GM11168 (cell line): ENCODE measurements around the gene GAN.
"Not testable (repeated sequence)": the region's sequence is repeated elsewhere in the genome, so short reads cannot be mapped to it uniquely, and the experiment has no call there.

Source experiments
- in situ Hi-C: fragments of 300-500 bp; cut with MboI; formaldehyde crosslinking; loops from one replicate; pipeline ENCODE4 v1.12.0; 2022; ENCODE audit warnings: low sequenced_read_pairs; ENCODE audit not compliant: unreplicated experiment

GAN gene

GRCh38 chr16:81345172-81345571, 30.4 kb downstream of the GAN start:
- in situ Hi-C loops = not testable (repeated sequence)

DNA sequence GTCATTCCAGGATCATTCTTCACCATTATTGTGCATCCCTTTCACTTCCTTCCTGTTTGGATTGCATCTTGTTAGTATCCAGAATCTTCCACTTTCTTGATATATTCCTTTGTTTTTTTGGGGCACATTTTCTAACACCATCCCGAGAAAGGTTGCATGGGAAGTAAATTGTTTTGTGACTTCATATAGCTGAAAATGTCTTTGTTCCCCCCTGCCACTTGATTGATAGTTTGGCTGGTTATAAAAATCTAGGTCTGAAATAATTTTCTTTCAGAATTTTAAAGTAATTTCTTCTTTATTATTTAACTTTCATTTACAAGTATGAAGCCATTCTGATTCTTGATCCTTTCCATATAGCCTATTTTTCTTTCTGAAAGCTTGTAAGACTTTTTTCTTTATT, 32.7 kb downstream of the GAN start:
- in situ Hi-C loops = no loop called here

DNA sequence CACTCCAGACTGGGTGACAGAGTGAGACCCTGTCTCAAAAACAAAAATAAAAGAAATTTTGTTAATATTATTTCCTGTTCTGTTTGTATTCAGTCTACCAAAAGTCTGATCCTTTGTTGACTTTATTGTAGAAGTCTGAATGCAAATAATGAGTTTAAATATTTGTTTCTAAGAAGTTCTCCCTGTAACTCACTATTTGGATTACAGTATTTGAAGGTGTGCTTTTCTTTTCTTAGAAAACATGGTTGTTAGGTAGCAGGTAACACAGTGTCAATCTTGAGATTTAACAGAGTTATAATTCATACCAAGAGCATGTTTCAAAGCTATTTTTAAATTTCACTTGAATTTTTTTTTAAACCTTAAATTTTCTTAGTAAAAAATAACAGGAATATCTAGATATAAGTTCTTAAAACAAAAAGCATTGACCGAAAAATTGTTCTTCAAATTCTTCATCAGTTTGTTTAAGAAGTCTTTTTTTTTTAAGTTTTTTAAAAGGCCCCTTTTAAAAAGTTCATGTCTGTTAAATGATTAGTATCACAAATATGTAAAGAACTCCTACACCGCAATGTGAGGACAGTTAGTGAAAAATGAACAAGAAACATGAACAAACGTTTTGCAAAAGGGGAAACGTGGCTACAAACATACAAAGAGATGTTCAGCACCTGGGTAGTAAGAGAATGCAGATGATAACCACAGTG, 35.0 kb downstream of the GAN start:
- in situ Hi-C loops = no loop called here

- in situ Hi-C loops = no loop called here
Observed at GRCh38 chr16:81350306-81350615, 35.5 kb downstream of the GAN start.

DNA sequence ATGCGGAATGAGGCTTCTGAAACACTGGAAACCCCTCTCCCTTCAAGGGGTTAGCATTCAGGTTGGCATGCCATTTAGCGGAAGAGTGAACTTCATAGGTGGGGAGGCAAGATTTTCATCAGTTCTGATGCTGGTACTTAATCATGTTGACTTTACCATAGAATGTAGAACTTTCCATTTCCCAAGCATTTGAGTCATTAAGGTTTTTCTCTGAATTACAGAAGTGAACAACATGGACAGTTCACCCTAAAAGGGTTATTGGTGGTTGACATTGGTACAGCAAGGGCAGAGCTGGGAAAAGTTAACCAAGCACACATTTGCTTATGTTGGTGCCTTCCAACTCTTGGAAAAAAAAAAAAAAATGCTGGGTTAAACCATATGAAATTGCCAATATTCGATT, 39.1 kb downstream of the GAN start:
- in situ Hi-C loops = no loop called here

GRCh38 chr16:81357711-81358260, 43.0 kb downstream of the GAN start:
- in situ Hi-C loops = no loop called here

- in situ Hi-C loops = no loop called here
Observed at GRCh38 chr16:81358860-81359259, 44.1 kb downstream of the GAN start.

DNA sequence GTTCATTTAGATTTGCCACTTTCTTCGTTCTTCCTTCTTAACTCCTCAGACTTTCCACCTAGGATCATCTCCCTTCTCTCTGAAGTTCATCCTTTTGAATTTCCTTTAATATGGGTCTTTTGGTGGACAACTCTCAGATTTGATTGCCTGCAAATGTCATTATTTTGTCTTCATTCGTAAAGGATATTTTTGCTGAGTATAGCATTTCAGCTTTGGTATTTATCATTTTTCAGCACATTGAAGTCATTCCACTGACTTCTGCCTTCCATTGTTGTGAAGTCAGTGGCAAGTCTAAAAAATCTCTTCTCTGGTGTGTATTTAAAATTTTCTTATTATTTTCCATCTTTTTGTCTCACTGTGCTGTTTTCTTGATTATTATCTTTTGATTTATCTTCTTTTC, 45.4 kb downstream of the GAN start:
- in situ Hi-C loops = no loop called here

DNA sequence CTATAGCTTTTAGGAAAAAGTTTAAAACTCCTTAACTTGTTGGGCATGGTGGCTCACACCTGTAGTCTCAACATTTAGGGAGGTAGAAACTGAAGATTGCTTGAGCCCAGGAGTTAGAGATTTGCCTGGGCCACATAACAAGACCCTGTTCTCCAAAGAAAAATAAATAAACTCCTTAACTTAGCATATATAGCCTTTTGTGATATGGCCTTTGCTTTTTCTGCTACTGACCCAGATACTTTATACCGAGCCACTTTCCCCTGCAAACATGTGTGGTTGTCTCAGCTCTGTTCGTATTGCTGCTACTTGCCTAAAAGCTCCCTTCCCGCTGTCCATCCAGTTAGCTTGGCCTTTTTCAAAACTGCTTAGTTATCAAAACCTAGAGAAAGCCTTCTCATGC, 51.0 kb downstream of the GAN start:
- in situ Hi-C loops = no loop called here

GRCh38 chr16:81366316-81366932, 51.7 kb downstream of the GAN start:
- in situ Hi-C loops = no loop called here

- in situ Hi-C loops = no loop called here
Observed at GRCh38 chr16:81367821-81368220, 53.1 kb downstream of the GAN start.

DNA sequence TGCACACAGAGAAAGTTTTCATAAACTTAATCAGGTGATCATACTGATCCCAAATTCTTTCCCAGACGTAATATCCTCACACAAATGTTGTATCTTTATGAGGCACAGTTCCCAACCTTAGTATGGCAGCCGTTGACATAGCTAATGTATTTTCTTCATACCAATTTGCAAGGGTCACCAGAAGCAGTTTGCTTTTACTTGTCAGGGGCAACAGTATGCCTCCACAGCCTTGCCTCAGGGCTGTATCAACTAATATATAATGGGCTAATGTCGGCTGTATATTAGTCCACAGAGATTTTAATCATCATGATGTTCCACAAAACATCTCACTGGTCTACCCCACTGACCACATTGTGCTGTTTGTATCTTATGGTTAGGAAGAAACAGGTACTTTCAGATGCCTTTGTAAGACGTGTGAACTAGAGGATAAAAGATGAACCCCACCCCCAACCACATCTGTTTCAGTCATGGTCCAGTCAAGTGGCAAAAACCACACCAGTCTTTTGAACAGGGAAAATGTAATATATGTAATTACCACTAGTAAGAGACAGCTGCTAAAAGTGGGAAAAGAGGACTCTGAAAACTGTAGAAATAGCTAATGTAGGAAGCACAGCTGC, 55.2 kb downstream of the GAN start:
- in situ Hi-C loops = no loop called here

DNA sequence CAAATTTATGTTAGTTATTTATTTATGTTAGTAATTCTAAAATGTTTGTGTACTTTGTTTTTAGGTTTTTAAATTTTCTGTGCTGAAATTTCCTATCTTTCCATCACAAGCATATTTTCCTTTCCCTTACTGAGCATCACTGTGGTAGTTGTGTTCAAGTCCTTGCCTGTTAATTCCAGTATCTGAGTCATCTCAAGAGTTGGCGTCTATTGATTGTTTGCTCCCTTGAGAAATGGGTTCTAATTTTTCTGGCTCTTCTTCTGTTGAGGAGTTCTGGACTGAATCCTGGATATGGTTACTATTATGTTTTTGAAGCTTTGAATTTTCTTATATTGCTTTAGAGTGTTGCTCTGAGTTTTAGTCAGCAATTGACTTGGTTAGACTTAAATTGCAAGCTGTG, 56.3 kb downstream of the GAN start:
- in situ Hi-C loops = no loop called here

- in situ Hi-C loops = no loop called here
Observed at GRCh38 chr16:81374550-81374949, 59.8 kb downstream of the GAN start.

- in situ Hi-C loops = loop anchor here (25.0 kb wide), 1 partner anchor 510 kb away; no protein-coding TSS in a partner anchor
Observed at GRCh38 chr16:81376880-81377279, 62.1 kb downstream of the GAN start.

DNA sequence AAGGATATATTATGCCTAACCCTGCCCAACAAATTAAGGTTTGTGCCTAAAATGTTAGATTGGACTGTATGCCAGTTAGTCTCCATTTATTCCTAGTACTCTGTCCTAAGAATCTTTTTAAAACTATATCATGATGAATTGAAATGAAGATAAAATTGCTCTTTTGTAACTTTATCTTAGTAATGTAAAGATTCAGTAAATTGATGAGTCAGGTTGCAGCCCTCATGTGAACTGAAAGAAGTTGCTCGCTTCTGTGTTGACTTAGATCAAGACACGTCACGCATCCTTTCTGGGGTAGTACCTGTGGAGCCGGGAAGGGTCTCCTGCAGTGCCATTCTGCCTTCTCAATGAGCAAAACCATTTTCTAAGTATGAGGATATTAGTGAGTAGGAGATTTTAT, 63.3 kb downstream of the GAN start:
- in situ Hi-C loops = loop anchor here (25.0 kb wide), 1 partner anchor 509 kb away; no protein-coding TSS in a partner anchor

- in situ Hi-C loops = loop anchor here (25.0 kb wide), 1 partner anchor 506 kb away; no protein-coding TSS in a partner anchor
Observed at GRCh38 chr16:81380932-81381331, 66.2 kb downstream of the GAN start.

DNA sequence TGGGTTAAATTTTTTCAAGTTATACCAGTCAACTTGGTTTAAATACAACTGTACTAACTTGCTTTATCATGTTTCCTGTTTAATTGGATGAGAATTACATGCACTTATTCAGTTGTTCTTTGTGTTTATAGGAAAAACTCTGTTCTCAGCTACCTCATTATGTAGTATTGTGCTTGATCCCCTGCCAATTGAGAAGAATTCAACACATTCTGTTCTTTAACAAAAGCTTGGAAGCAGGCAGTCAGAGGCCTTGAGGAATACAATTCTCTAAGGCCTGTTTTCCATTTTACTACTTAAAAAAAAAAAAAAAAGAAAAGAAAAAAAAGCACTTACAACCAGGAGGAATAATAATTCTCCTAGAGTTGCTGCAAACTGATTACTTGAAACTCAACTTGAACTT, 69.2 kb downstream of the GAN start:
- in situ Hi-C loops = loop anchor here (25.0 kb wide), 1 partner anchor 503 kb away; no protein-coding TSS in a partner anchor

DNA sequence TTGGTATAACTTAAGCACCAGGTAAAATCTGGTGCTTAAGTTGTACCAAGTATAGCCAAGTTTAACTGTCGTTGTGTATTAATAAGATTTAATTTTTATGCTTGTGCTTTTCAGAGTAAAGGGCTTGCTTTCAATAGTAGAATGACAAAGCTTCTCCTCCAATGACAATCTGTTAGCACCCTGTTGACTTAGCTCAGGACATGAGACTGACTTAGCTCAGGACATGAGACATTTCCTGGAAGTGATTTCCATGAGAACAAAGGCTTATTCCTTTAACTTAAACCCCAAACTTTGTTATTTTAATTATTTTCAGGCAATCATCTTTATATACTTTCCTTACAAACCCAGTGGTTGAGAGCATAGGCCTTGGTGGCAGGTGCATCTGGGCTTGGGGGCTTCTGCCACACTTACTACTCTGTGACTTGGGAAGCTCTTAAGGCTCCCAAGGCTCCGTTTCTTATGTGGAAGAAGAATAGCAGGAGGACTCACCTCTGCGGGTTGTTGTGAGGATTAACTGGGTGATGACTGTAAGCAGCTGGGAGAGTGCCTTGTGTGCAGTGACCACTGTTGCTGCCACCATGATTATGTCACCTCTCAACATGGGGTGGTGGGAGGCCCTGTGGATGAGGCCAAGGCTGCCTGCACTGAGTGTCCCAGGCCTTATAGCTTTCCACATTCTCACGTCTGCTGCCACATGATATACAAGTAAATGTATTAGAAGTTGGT, 70.4 kb downstream of the GAN start:
- in situ Hi-C loops = loop anchor here (25.0 kb wide), 1 partner anchor 502 kb away; no protein-coding TSS in a partner anchor

- in situ Hi-C loops = loop anchor here (25.0 kb wide), 1 partner anchor 499 kb away; no protein-coding TSS in a partner anchor
Observed at GRCh38 chr16:81388357-81388756, 73.6 kb downstream of the GAN start.
